GM18498 (cell line): ENCODE results near the gene PRAF2.

Experiments
- ATAC-seq: cut with Tn5 transposase; IDR thresholded peaks from one replicate; pipeline ENCODE4 v1.9.1; 2021; ENCODE audit warnings: mild to moderate bottlenecking, moderate library complexity; ENCODE audit not compliant: unreplicated experiment

Gene PRAF2

DNA sequence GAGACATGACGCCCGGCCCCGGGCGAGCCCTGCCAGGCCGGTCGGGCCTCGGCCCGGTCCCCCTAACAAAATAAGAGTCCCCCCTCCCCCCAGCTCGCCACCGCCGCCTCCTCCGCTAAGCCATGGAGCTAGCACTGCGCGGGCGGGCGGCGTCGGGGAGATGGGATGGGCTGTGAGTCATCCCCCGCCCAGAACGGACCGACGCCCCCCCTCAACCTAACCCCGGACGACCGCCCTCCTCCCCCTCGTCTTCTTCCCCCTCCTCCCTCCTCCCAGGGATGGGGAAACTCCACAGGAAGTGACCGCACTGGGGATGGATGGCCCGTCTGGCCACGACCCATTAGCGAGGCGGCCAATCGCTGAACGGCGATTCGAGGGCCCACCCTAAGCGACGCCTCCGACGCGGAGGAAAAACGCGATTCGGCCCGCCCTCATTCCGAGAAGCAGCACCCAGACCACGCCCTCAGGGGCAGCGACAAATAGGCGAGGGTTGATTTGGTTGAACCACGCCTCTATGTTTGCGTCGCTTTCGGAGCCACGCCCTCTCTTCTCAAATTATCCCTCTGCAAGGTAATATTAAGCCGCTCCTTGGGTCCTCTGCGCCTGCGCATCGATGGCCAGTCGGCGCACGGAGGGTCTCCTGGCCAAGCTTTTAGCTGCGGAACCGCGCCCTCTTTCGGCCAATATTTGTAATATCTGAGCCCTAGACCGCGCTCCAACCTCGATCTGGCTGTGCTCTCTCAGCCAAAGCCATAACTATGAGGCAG is 30.4 kb downstream of the PRAF2 start, which contains the start of gene TFE3:
Gene TFE3 (minus strand): TSS at position 138 of the 767 bp plus-strand sequence. CDS start 131 bp downstream, at position 7.
- peak; percentile 85 for ATAC-seq

DNA sequence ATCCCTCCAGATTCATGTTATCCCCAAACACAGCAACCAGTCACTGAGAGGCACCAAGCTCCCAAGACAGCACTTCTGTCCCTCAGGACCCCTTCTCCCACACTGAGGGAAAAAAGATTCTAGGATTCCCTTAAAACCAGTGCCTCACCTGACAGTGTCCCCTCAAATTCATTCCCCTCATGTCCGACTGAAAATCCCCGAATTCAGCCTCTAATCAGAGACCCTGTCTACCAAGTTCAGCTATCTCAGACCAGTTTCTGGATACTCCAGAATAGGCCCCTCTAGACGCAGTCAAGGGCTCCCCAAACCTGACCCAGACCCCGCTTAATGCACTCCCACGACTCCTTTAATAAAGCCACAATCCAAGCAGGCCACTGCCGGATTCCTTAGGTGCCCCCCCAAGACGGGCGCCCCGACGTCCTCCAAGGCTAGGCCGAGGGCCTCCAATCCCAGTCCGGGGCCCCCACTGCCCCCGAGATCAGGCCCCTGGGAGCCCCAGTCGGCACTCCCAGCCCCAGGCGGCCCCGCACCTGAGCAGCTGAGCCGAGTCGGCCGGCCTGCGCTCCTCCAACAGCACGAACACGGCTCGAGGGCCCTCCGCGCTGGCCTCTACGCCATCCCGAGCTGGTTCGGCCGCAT is 31.1 kb downstream of the PRAF2 start:
- peak; percentile 9 for ATAC-seq

DNA sequence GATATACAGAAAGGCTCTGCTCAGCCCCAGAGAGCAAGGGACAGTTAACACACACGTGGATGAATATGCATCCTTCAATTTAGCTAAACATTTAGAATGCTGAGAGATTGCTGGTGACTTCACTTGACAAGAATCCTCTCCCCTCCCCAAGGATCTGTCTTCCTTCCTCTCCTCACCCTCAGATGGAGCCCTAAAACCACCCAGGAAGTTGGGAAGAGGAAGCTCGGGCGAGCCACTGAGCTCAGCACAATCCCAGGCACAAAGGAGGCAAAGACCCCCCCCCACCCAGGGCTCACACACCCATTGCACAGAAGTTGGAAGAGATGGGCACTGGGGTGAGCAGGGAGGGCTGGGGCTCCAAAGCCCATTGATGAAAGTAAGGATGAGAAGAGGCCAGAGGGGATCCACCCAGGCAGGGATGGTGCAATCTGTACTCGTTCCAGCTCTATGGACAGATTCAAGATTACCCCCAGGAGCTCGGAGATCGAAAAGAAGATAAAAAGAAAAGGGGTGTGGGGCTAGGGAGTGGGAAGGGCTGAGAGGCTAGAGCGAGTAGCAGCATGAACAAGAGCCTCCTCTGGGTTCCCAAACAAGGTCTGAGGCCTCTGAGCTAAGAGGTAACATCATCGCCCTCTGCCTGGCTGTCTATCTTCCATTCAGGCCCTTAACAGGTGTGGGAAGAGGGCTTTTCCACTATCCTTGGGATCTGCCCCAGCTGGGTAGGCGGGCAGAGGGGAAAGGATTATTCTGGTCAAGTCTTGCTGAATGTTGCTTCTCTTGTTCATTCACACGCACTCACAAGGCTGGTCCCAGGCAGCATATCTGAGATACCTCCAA is 31.8 kb downstream of the PRAF2 start:
- no peak for ATAC-seq

DNA sequence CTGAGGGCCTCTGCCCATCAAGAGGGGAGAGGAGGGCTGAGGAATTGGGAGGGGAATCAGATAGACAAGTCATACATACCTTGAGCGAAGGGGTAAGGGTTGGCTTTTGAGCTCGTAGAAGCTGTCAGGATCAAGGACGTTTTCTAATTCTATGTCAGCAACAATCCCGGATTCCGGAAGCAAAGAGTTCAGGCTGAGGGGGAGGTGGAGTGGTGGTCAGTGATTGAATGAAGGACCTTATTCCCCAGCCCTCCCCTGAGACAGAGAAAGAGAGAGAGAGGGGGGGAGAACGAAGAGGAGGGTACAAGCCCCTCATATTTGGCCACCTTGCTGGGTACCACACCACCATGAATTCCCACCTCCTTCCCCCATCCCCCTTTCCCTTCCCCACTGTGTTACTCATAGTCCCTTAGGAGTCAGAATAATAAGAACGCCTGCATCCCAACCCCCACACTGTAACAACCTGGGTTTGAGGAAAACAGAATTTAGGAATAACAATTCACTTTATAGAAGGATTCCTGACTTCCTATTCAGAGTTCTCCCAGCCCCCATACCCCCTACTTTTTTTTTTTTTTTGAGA is 33.3 kb downstream of the PRAF2 start:
- no peak for ATAC-seq

DNA sequence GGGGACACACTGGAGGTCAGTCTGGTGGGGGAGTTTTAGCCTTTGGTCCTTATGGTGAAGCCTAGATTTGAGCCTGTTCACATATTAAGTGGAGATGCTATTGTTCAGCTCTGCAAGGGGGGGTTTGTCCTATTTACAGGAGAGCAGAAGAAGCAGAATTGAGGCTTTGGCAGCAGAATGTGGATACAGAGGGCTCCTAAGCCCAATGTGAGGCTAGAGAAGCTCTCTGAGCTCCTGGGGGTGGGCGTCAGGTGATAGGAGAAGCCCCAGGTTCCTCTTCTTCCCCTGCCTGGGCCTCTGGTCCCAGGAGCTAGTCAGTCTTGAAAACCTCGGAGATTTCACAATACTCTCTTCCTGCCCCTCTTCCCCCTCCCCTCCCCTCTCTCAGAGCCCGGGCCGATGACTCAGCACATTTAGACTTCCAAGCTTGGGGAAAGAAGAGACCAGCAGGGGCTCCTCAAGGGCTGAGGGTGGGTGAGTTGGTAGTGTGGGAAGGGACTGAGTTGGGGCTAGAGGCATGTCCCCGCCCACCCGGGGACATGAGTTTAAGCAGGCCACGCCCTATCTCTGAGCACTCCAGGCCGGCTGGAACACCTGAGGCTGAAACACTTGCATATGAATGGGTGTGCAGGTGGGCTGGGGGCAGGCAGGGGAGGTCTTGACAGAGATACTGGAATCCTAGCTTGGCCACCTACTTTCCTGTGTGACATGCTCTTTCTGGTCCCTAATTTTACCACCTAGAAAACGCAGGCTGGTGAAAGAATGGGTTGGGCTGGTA is 34.0 kb downstream of the PRAF2 start:
- no peak for ATAC-seq

DNA sequence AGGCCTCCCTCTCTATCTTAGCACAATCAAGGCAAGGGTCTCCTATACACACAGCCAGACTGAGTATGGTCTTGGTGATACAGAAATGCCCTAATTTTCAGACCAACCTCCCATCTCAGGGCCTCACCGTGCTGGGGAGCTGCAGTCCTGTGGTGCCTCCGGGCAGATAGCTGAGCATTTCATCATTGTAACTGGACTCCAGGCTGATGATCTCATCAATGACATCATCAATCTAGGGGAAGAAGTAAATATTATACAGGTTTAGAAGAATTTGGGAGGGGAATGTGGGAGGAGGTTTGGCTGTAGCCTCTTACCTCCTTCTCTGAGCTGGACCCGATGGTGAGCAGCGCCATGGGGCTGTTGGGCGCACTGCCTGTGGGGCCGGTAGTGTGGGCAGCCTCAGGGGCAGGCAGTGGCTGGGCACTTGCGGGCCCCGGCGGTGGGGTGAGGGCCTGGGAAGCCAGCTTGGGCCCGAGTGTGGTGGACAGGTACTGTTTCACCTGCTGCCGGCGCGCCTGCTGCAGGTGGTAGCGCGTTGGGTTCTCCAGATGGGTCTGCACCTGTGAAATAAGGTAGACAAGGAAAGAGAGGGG is 35.8 kb downstream of the PRAF2 start:
- no peak for ATAC-seq

DNA sequence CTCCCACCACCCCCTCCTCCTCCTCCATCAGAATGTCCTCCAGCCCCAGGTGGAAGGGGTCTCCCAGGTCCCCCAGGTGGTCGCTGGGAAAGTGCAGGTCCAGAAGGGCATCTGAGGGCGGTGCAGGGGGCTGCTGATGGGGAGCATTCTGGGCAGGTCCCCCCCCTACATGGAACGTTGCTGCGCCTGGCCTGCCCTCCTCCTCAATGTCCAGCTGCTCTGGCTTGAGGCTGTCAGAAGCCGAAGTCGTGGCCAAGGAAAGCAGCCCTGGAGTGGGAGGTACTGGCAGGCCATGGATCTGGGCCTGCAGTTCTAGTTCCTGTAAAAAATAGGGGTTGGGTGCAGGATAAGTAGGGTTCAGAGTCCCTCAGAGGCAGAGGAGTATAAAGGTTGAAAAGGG is 43.5 kb downstream of the PRAF2 start:
- no peak for ATAC-seq

DNA sequence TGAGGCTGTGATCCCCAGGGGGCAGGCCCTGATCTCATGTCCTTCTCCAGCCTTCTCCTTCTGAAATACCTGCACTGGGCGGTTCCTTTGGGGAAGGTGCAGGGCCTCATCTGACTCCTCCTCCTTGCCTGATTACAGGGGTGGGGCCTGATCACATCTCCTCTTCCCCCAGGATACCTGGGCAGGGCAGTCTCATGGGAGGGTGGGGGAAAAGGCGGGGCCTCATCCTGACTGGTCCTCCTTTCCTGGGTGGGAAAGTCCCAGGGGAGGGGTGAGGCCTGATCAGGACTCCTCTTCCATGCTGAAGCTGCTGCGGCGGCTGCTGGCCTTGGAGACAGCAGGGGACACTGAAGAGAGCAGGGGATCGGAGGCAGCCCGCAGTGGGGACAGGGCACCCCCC is 43.9 kb downstream of the PRAF2 start:
- ATAC-seq = no peak
